CD8-positive, alpha-beta memory T cell (primary cell): Measurements from ENCODE around the gene RNASE4. TPM values are rescaled to one million over a fixed set of nuclear protein-coding genes. Genes with fewer than 3 reads are reported as not detected.
"Not testable (repeated sequence)": the region's sequence is repeated elsewhere in the genome, so short reads cannot be mapped to it uniquely, and the experiment has no call there.

Source experiments
- CTCF ChIA-PET: fragments of 350-600 bp; sonication (Branson Sonifier 250); formaldehyde crosslinking; loops from one replicate; lab custom pipeline; 2021; ENCODE audit warnings: antibody characterized with exemption; lab: Charles Lee
- POLR2A ChIA-PET: fragments of 350-600 bp; sonication (Branson Sonifier 250); formaldehyde crosslinking; loops from one replicate; lab custom pipeline; 2021; ENCODE audit warnings: antibody characterized with exemption; lab: Charles Lee
- DNase-seq, 5 donors: peaks; one replicate each; pipeline versions ENCODE4 v3.0.0 to v3.0.0-alpha.2; 2020 to 2022; ENCODE audit warnings: mixed read lengths in 1 of 5
- H3K27ac ChIP-seq: one replicate; pipeline ENCODE4 v1.7.0; 2013; ENCODE audit warnings: low read depth, mild to moderate bottlenecking, low read length, moderate library complexity
- H3K27me3 ChIP-seq: 2 replicates; pipeline ENCODE4 v1.7.0; 2013; ENCODE audit warnings: low read length, mild to moderate bottlenecking; ENCODE audit not compliant: insufficient read depth, poor library complexity, severe bottlenecking
- H3K36me3 ChIP-seq: 2 replicates; pipeline ENCODE4 v1.7.0; 2013; ENCODE audit warnings: mild to moderate bottlenecking, low read length, moderate library complexity; ENCODE audit not compliant: insufficient read depth
- H3K4me1 ChIP-seq: 2 replicates; pipeline ENCODE4 v1.7.0; 2013; ENCODE audit warnings: mild to moderate bottlenecking, low read length, moderate library complexity; ENCODE audit not compliant: insufficient read depth
- H3K4me3 ChIP-seq: 2 replicates; pipeline ENCODE4 v1.7.0; 2013; ENCODE audit warnings: mild to moderate bottlenecking, low read length
- H3K9me3 ChIP-seq: 2 replicates; pipeline ENCODE4 v1.7.0; 2013; ENCODE audit warnings: mild to moderate bottlenecking, low read length
- H3K27ac Mint-ChIP-seq, 8 donors: one replicate each; pipeline ENCODE4 v1.8.0; 2020 to 2021; ENCODE audit warnings: mixed read lengths in 8 of 8, mild to moderate bottlenecking in 6 of 8, inconsistent platforms in 3 of 8, moderate library complexity in 3 of 8
- H3K27me3 Mint-ChIP-seq, 2 donors: one replicate each; pipeline ENCODE4 v1.8.0; 2020 to 2021; ENCODE audit warnings: mixed read lengths in 2 of 2, mild to moderate bottlenecking in 1 of 2, moderate library complexity in 1 of 2
- H3K36me3 Mint-ChIP-seq, 3 donors: one replicate each; pipeline ENCODE4 v1.8.0; 2020 to 2021; ENCODE audit warnings: mixed read lengths in 3 of 3, inconsistent platforms in 1 of 3, mild to moderate bottlenecking in 1 of 3
- H3K4me1 Mint-ChIP-seq, 3 donors: one replicate each; pipeline ENCODE4 v1.8.0; 2020 to 2021; ENCODE audit warnings: mixed read lengths in 3 of 3, inconsistent platforms in 1 of 3, mild to moderate bottlenecking in 1 of 3
- H3K4me3 Mint-ChIP-seq, 7 donors: one replicate each; pipeline ENCODE4 v1.8.0; 2020 to 2021; ENCODE audit warnings: mixed read lengths in 7 of 7, mild to moderate bottlenecking in 6 of 7, moderate library complexity in 4 of 7, inconsistent platforms in 2 of 7
- H3K9me3 Mint-ChIP-seq, 5 donors: one replicate each; pipeline ENCODE4 v1.8.0; 2020 to 2022; ENCODE audit warnings: mixed read lengths in 5 of 5, mild to moderate bottlenecking in 3 of 5, moderate library complexity in 2 of 5, inconsistent platforms in 1 of 5
- polyA plus RNA-seq: library from polyadenylated mRNA; unstranded; fragments of 300-500 nt; fragmentation: Illumina TruSeq; gene quantifications from one replicate; pipeline ENCODE4 v1.2.3, GENCODE V29; 2021
- total RNA-seq, 2 experiments: library from RNA; stranded (reverse); gene quantifications; one replicate each; pipeline ENCODE4 v1.2.3, GENCODE V29; 2021

The RNASE4 gene
- total and polyA plus RNA-seq, 3 experiments from 2014 or later = 0.57 to 2.3 TPM; not detected in 1

DNA sequence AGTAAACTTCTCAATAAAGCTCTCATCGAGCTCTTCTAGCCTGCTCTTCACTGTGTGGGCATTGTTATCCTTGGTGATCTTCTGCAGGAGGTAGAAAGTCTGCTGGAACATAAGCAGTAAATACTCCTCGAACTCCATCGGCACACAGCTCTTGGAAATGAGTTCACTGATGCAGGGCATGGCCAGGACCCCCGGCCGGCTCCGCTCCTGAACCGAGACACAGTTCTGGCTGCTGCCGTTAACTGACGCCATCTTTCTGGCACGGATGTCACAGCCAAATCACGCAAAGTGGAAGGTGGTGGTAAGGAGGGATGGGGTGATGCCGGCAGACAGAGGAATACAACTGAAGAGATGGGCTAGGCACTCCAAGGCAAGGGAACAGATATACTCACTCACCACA, 37.7 kb downstream of the RNASE4 start:
- Mint-ChIP-seq H3K27me3 (peaks cover 44 to 77% of the 10 kb centered on the region in 2 donors), H3K9me3 (no peaks in the 10 kb centered on the region), H3K4me1 (peaks cover 0 to 8% (median 0%) of the 10 kb centered on the region in 3 donors), H3K36me3 (no peaks in the 10 kb centered on the region), H3K27ac (peak overlapping the region in 1 of 8 donors; percentile 47), H3K4me3 (no peak overlapping the region)
- ChIA-PET POLR2A (no interaction called here), CTCF (interaction anchor here (1.4 kb wide), 1 partner anchor 26 kb away, joined by 3 read pairs; no protein-coding TSS in a partner anchor)
- H3K27me3 ChIP-seq = peaks cover 14% of the 10 kb centered on the region
- H3K27ac ChIP-seq = no peak overlapping the region
- no peak overlapping the region for H3K4me3 ChIP-seq
- no peaks in the 10 kb centered on the region for H3K36me3 ChIP-seq
- no peak for DNase-seq
- H3K9me3 ChIP-seq = no peaks in the 10 kb centered on the region
- no peaks in the 10 kb centered on the region for H3K4me1 ChIP-seq

- H3K36me3 ChIP-seq = no peaks in the 10 kb centered on the region
- Mint-ChIP-seq H3K27ac (no peak overlapping the region), H3K4me1 (peaks cover 0 to 8% (median 0%) of the 10 kb centered on the region in 3 donors), H3K27me3 (peaks cover 45 to 76% of the 10 kb centered on the region in 2 donors), H3K9me3 (no peaks in the 10 kb centered on the region), H3K36me3 (no peaks in the 10 kb centered on the region), H3K4me3 (peak overlapping the region in 1 of 7 donors; percentile 16)
- H3K27me3 ChIP-seq = peaks cover 14% of the 10 kb centered on the region
- no peaks in the 10 kb centered on the region for H3K4me1 ChIP-seq
- no peak overlapping the region for H3K4me3 ChIP-seq
- POLR2A ChIA-PET = no interaction called here
- no peaks in the 10 kb centered on the region for H3K9me3 ChIP-seq
- no peak overlapping the region for H3K27ac ChIP-seq
- no peak for DNase-seq
- CTCF ChIA-PET = no interaction called here
Measured at GRCh38 chr14:20723488-20723887, 39.1 kb downstream of the RNASE4 start.

DNA sequence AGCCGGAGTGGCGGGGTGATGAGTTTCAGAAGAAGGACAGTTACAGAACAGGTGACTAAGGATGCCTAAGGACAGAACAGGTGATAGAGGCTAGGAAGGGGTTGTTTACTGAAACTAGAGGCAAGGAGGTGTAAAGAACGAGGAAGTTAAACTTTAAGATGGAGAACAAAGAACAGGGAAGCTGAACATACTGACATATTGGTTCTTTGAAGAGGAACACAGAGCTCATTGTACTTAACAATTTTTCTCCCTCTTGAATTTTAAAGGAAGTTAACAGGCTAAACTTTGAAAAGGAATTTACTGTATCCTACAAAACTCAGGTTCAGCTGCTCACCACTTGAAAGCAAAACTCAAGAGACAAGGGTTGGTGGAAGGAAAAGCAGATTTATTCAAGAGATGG, 41.8 kb downstream of the RNASE4 start:
- H3K4me3 ChIP-seq, H3K36me3 ChIP-seq, H3K4me1 ChIP-seq, POLR2A ChIA-PET, H3K4me3 Mint-ChIP-seq, CTCF ChIA-PET, H3K36me3 Mint-ChIP-seq, H3K27ac Mint-ChIP-seq, H3K4me1 Mint-ChIP-seq, DNase-seq, H3K27ac ChIP-seq, H3K9me3 ChIP-seq, H3K9me3 Mint-ChIP-seq: not testable (repeated sequence)
- peaks cover 36 to 73% of the 10 kb centered on the region in 2 donors for H3K27me3 Mint-ChIP-seq
- H3K27me3 ChIP-seq = peaks cover 14% of the 10 kb centered on the region

- Mint-ChIP-seq H3K4me3 (no peak overlapping the region), H3K27me3 (peaks cover 36 to 72% of the 10 kb centered on the region in 2 donors), H3K9me3 (no peaks in the 10 kb centered on the region), H3K4me1 (peaks cover 0 to 8% (median 0%) of the 10 kb centered on the region in 3 donors), H3K27ac (no peak overlapping the region), H3K36me3 (no peaks in the 10 kb centered on the region)
- no peak overlapping the region for H3K27ac ChIP-seq
- ChIA-PET CTCF (interaction anchor here (1.2 kb wide), 1 partner anchor 45 kb away, joined by 3 read pairs; no protein-coding TSS in a partner anchor), POLR2A (no interaction called here)
- H3K9me3 ChIP-seq = no peaks in the 10 kb centered on the region
- H3K4me3 ChIP-seq = no peak overlapping the region
- H3K4me1 ChIP-seq = no peaks in the 10 kb centered on the region
- no peaks in the 10 kb centered on the region for H3K36me3 ChIP-seq
- peaks cover 14% of the 10 kb centered on the region for H3K27me3 ChIP-seq
- no peak for DNase-seq
Measured at GRCh38 chr14:20726531-20726930, 42.2 kb downstream of the RNASE4 start.

GRCh38 chr14:20730891-20731290, 46.5 kb downstream of the RNASE4 start:
- no peaks in the 10 kb centered on the region for H3K9me3 ChIP-seq
- POLR2A ChIA-PET = no interaction called here
- DNase-seq = no peak
- H3K27me3 Mint-ChIP-seq = peaks cover 18 to 44% of the 10 kb centered on the region in 2 donors
- no peaks in the 10 kb centered on the region for H3K9me3 Mint-ChIP-seq
- no peak overlapping the region for H3K27ac ChIP-seq
- CTCF ChIA-PET = interaction anchor here (1.1 kb wide), 1 partner anchor 8 kb away, joined by 3 read pairs; no protein-coding TSS in a partner anchor
- H3K4me1 ChIP-seq = no peaks in the 10 kb centered on the region
- no peaks in the 10 kb centered on the region for H3K4me1 Mint-ChIP-seq
- no peak overlapping the region for H3K27ac Mint-ChIP-seq
- H3K36me3 Mint-ChIP-seq = no peaks in the 10 kb centered on the region
- H3K36me3 ChIP-seq = no peaks in the 10 kb centered on the region
- peaks cover 3% of the 10 kb centered on the region for H3K27me3 ChIP-seq
- no peak overlapping the region for H3K4me3 Mint-ChIP-seq
- H3K4me3 ChIP-seq = no peak overlapping the region

- CTCF ChIA-PET = no interaction called here
- POLR2A ChIA-PET = no interaction called here
- H3K27me3 Mint-ChIP-seq = peaks cover 8 to 31% of the 10 kb centered on the region in 2 donors
- H3K27ac Mint-ChIP-seq = no peak overlapping the region
- Histone ChIP-seq H3K27me3 (no peaks in the 10 kb centered on the region), H3K4me3 (no peak overlapping the region), H3K27ac (no peak overlapping the region), H3K36me3 (no peaks in the 10 kb centered on the region), H3K4me1 (no peaks in the 10 kb centered on the region), H3K9me3 (no peaks in the 10 kb centered on the region)
- H3K36me3 Mint-ChIP-seq = no peaks in the 10 kb centered on the region
- H3K4me3 Mint-ChIP-seq = no peak overlapping the region
- no peak for DNase-seq
- H3K4me1 Mint-ChIP-seq = no peaks in the 10 kb centered on the region
- H3K9me3 Mint-ChIP-seq = no peaks in the 10 kb centered on the region
Measured at GRCh38 chr14:20732477-20732876, 48.1 kb downstream of the RNASE4 start.

- no peak overlapping the region for H3K4me3 Mint-ChIP-seq
- Histone ChIP-seq H3K9me3 (no peaks in the 10 kb centered on the region), H3K4me1 (no peaks in the 10 kb centered on the region), H3K4me3 (no peak overlapping the region), H3K27ac (no peak overlapping the region), H3K27me3 (no peaks in the 10 kb centered on the region), H3K36me3 (no peaks in the 10 kb centered on the region)
- no peaks in the 10 kb centered on the region for H3K36me3 Mint-ChIP-seq
- DNase-seq = no peak
- no peaks in the 10 kb centered on the region for H3K9me3 Mint-ChIP-seq
- CTCF ChIA-PET = no interaction called here
- no peak overlapping the region for H3K27ac Mint-ChIP-seq
- H3K27me3 Mint-ChIP-seq = peaks cover 5 to 29% of the 10 kb centered on the region in 2 donors
- POLR2A ChIA-PET = no interaction called here
- H3K4me1 Mint-ChIP-seq = no peaks in the 10 kb centered on the region
Measured at GRCh38 chr14:20732979-20733635, 48.7 kb downstream of the RNASE4 start.

DNA sequence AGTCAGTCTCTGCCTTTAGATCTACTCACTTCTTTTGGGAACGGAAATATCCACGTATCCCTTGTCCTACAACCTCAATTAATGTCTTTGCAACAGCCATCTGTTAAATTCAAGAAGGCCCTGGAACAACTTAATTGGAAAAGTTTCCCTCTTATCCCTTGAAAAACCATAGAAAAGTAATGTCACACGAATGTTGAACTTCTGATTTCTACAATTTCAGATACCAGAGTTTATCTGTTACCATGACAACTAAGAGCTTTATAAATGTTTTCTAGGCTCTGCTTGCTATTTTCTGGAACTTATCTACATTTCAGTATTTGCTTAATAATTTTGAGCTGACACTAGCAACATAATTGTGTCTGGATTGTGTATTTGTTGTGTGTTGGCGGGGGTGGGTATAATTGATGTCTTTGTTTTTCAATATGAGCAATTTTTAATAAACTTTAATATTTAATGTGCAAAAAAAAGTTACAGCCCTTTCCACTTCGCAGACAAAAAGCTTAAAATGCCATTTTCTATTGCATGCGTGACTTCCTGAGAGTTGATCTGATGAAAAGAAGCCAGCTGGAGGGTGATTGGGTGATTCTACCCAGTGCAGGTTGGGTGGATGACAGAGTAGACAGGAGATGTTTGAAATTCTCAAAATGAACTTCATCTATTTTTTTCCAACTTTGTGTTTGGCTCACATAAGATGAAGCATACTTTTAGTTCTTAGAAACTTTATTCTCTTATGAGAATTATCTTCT, 49.5 kb downstream of the RNASE4 start:
- no peaks in the 10 kb centered on the region for H3K4me1 ChIP-seq
- H3K9me3 Mint-ChIP-seq = no peaks in the 10 kb centered on the region
- no peak overlapping the region for H3K27ac Mint-ChIP-seq
- H3K27me3 Mint-ChIP-seq = peaks cover 5 to 33% of the 10 kb centered on the region in 2 donors
- no peaks in the 10 kb centered on the region for H3K27me3 ChIP-seq
- H3K27ac ChIP-seq = no peak overlapping the region
- no peak for DNase-seq
- POLR2A ChIA-PET = no interaction called here
- H3K36me3 ChIP-seq = no peaks in the 10 kb centered on the region
- H3K36me3 Mint-ChIP-seq = no peaks in the 10 kb centered on the region
- H3K4me1 Mint-ChIP-seq = no peaks in the 10 kb centered on the region
- CTCF ChIA-PET = no interaction called here
- no peak overlapping the region for H3K4me3 ChIP-seq
- H3K4me3 Mint-ChIP-seq = no peak overlapping the region
- no peaks in the 10 kb centered on the region for H3K9me3 ChIP-seq
